ENCODE data around the gene NBPF1.
"Not testable (repeated sequence)": the region's sequence is repeated elsewhere in the genome, so short reads cannot be mapped to it uniquely, and the experiment has no call there.

The NBPF1 gene

GRCh38 chr1:16641159-16641975, 28.0 kb upstream of the NBPF1 start:
- not testable (repeated sequence) for DNase-seq

GRCh38 chr1:16639091-16640031, 26.0 kb upstream of the NBPF1 start:
- DNase-seq: not testable (repeated sequence)

GRCh38 chr1:16637941-16638778, 24.8 kb upstream of the NBPF1 start:
- DNase-seq: not testable (repeated sequence)

- not testable (repeated sequence) for DNase-seq
These were observed 23.3 kb upstream of the NBPF1 start for GRCh38 chr1:16636551-16637195.

GRCh38 chr1:16635959-16636358, 22.6 kb upstream of the NBPF1 start:
- DNase-seq: not testable (repeated sequence)

GRCh38 chr1:16633540-16634282, 20.3 kb upstream of the NBPF1 start:
- not testable (repeated sequence) for DNase-seq

- DNase-seq: not testable (repeated sequence)
These were observed 18.9 kb upstream of the NBPF1 start for GRCh38 chr1:16632044-16632850.

- no peak for DNase-seq
These were observed 18.1 kb upstream of the NBPF1 start for GRCh38 chr1:16631248-16632043.

GRCh38 chr1:16630661-16631247, 17.4 kb upstream of the NBPF1 start:
- DNase-seq: no peak

- not testable (repeated sequence) for DNase-seq
These were observed 16.7 kb upstream of the NBPF1 start for GRCh38 chr1:16629916-16630530.

GRCh38 chr1:16628361-16629111, 15.2 kb upstream of the NBPF1 start:
- DNase-seq: no peak

GRCh38 chr1:16626409-16626983, 13.1 kb upstream of the NBPF1 start:
- DNase-seq: not testable (repeated sequence)

- peak; percentile 41 for DNase-seq
These were observed 12.4 kb upstream of the NBPF1 start for GRCh38 chr1:16625497-16626408.

GRCh38 chr1:16623812-16624719, 10.7 kb upstream of the NBPF1 start:
- DNase-seq: peak; percentile 39

- DNase-seq: not testable (repeated sequence)
These were observed 10.0 kb upstream of the NBPF1 start for GRCh38 chr1:16623337-16623736.
